ENCODE measurements around the gene HLA-DQA1. TPM values are rescaled to one million over a fixed set of nuclear protein-coding genes. Genes with fewer than 3 reads are reported as not detected.

Gene HLA-DQA1
- 0.38 TPM for total RNA-seq

DNA sequence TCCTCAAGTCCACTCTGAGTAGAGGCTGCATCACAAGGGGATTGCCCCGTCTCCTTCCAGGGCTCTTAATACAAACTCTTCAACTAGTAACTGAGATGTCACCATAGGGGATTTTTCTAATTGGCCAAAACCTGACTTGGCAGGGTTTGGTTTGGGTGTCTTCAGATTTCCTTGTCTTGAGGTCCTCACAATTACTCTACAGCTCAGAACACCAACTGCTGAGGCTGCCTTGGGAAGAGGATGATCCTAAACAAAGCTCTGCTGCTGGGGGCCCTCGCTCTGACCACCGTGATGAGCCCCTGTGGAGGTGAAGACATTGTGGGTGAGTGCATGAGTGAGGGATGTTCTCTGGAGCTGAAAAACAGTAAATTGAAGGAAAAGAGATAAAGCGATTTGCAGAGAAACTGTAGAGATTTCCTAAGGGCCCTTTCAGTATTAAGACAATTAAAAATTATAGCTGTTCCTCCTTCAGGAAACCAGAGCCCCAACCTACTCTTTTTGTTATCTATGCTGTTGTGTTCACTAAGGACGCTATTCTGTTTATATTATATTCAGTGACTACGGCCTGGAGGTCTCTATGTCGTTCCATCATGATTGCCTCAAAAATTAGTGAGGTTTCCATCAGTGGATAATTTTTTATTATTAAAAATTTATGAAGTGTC is at the start of gene HLA-DQA1:
TSS of gene HLA-DQA1 (plus strand) at position 188 of the 662 bp plus-strand sequence. CDS start at position 241, 53 bp downstream.

DNA sequence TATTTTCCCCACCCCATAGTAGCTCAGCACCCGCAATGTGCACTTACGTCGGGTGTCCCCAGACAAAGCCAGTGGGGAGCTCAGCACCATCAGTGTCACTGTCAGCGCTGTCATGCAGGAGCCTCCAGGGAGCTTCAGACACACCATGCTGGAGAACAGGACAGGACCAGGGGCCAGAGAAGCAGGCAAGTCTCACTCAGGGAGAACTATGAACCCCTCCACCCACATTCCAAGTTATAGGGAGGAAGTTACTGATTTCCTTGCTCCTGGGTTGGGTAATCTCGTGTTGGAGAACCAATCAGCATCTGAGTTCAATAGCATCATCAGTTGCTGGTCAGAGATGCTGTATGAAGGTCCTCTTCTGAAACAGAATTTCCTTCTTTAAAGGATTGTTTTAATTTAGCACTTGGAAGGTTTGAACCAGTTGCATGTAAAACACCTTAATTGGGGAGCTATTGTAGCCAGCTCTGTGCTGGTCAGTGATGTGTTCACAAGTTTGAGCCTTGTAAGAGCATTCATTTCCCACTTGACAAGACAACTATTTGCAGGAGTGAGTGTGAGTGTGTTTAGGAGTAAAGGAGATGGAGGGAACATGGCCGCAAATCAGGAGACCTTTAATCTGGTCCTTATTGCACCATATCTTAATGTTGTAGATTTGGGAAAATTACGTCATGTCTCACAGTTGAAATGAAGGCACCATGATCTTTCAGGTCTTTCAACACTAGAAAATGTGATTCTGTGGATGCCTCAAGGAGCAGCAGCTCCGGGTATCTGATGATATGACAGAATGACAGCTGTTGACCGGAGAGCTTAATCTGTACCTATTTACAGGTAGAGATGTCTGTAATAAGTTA is 47.4 kb upstream of the HLA-DQA1 start, which contains the start of gene HLA-DRB1:
TSS of gene HLA-DRB1 (minus strand) at position 253 of the 854 bp plus-strand sequence. CDS start at position 147, 106 bp downstream.

DNA sequence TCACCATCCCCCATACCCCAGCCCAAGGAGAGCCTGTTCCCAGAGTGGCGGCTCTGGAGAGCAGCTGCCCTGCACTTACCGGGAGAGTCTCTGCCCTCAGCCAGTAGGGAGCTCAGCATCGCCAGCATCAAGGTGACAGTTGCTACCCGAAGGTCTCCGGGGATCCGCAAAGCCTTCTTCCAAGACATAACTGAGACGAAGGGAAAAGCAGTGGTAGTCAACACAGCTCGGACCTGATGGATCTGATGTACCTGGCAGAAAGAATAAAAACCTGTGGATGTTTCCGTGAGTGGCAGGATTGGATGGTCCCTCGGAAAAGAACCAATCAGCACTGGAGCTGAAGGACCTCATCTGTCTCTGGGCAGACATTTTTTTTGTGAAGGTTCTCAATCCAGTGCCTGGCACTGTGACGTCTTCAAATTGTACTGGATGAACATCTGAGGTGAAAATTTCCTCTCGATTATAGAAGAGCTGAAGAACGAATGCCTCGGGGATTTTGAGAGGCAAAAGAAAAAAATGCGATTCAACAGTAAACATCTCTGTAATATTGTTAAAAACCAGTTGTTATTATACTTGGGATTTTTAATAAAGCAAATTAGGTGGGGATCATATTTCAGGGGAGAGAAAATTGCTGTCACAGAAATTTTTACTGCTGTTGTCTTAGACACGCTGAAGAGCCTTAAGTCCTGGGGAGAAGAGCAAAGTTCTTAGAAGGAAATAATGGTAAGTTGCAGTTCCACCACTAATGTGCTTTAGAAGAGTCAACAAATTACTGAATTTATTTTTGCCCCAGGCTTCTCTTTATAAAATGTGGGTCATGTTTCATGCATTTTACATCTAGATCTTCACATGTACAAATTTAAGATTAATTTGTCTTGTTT is 29.5 kb downstream of the HLA-DQA1 start, which contains the start of gene HLA-DQB1:
TSS of gene HLA-DQB1 (minus strand) at position 238 of the 881 bp plus-strand sequence. CDS start at position 188, 50 bp downstream.

Other genes starting within 250 kb of the HLA-DQA1 start
- gene BTNL2, start 230.2 kb upstream of the HLA-DQA1 start, total RNA-seq, result not detected
- gene HLA-DRA, start 197.5 kb upstream of the HLA-DQA1 start, total RNA-seq, result 40.0 TPM
- gene HLA-DRB5, start 107.1 kb upstream of the HLA-DQA1 start, total RNA-seq, result not detected
- 6.3 TPM for gene HLA-DRB1, start 47.6 kb upstream of the HLA-DQA1 start, total RNA-seq
- gene HLA-DQB1, start 29.3 kb downstream of the HLA-DQA1 start, total RNA-seq, result 0.27 TPM
- not detected for gene HLA-DQA2, start 104.0 kb downstream of the HLA-DQA1 start, total RNA-seq
- not detected for gene HLA-DQB2, start 126.1 kb downstream of the HLA-DQA1 start, total RNA-seq
- not detected for gene HLA-DOB, start 179.6 kb downstream of the HLA-DQA1 start, total RNA-seq
- gene TAP2, start 201.3 kb downstream of the HLA-DQA1 start, total RNA-seq, result 6.2 TPM
- gene PSMB8, start 206.6 kb downstream of the HLA-DQA1 start, total RNA-seq, result 10.6 TPM
- 12.8 TPM for gene TAP1, start 216.3 kb downstream of the HLA-DQA1 start, total RNA-seq
- 4.0 TPM for gene PSMB9, start 216.8 kb downstream of the HLA-DQA1 start, total RNA-seq

Data from camera-type eye (tissue), 1 donor.